GM19025 (cell line): ENCODE results near the gene TNRC6A.
"Not testable (repeated sequence)": the region's sequence is repeated elsewhere in the genome, so short reads cannot be mapped to it uniquely, and the experiment has no call there.

Source experiments
- ATAC-seq: cut with Tn5 transposase; IDR thresholded peaks from one replicate; pipeline ENCODE4 v1.9.1; 2021; ENCODE audit warnings: mild to moderate bottlenecking, low read depth, moderate library complexity; ENCODE audit not compliant: unreplicated experiment

TNRC6A gene

DNA sequence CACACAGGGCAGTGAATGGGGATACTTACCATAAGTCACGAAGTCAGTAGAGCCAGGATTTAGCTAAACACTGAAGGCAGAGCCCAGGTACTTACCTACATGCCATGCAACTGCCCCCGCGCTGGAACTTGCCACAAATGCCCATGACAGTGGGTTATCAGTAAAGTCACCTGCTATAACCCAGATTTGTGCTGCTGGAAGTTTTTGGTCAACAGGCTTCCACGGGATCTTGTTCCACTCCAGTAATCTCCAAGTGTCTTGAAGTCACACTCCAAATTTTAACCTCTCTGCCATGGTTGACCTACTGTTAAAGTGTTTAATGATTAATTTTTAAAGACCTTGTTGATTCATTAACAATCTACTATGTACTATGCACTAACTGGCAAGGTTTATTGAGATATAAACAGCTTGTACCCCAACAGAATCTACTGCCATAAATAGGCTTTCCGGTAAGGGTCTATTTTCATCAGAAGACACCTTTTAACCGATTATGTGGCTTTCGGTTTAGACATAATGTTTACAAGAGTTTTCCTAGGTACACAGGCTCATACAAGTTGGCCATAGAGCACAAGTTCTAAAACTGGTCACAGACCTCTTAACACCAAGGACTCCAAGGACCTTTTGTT, 110.0 kb downstream of the TNRC6A start:
- no peak for ATAC-seq

DNA sequence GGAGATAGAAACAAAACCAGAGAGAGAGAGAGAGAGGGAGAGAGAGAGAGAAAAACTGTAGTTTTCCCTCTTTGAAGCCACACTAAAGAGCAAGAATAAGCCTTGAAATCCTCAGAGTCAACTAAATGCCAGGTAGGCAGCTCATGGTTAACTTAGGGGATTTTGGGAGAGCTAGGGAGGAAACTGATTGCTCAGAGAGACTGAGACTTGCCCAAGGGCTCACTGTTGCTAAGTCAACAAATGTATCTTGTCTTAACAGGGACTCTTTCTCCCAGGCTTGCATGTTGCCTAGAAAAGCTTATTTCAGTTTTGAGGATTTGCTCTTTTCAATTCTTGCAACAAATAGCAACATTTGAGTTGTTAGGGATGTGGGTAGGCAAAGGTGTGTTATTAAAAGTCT, 111.8 kb downstream of the TNRC6A start:
- no peak for ATAC-seq

DNA sequence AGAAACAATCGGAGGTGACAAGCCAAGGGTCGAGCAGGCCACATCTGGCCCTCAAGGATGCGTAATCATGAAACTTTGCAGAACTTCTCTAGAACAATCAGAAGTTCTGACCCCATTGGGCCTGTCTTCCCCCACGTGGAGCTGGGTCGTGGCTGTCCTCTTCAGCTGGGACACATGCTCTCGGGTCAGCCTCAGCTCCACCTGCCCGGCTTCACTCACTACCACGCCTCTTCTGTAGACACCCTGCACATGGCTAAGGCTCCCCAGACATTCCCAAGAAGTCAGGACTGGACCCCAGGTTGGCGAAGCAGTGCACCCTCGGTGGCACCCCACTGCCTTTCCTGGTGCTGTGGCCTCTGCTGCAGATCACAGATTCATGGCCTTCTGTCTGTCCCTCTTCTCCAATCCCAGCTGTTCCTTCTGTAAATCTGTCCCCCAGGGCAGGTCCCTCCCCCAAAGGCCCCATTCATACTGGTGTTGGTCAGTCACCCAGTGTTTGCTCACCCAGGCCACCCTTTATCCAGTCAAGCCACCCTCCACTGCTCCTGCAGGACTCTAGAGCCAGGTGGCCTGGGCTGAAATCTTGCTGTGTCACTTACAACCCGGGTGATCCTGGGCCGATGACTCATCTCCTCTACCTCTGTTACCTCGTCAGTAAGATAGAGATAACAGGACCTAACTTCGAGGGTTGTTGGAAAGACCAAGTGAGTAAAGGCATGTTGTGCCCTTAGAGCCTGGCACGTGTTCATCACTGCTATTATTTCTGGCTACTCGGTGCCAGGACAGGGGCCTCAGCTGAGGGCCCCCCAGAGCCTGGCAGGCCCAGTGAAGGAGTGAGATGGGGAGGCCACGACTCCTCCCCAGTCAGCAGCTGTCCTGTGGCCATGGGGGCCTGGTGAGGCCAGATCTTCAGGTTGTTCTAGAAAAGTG, 114.9 kb downstream of the TNRC6A start:
- no peak for ATAC-seq

DNA sequence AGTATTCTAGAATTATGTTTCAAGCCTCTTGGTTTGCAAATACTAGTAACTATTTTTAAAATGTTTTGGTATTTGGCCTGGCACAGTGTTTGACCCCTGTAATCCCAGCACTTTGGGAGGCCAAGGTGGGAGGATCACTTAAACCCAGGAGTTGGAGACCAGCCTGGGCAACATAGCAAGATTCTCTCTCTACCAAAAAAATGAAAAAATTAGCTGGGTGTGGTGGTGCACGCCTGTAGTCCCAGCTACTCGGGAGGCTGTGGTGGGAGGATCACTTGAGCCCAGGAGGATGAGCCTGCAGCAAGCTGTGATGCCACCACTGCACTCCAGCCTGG, 115.5 kb downstream of the TNRC6A start:
- ATAC-seq: not testable (repeated sequence)

DNA sequence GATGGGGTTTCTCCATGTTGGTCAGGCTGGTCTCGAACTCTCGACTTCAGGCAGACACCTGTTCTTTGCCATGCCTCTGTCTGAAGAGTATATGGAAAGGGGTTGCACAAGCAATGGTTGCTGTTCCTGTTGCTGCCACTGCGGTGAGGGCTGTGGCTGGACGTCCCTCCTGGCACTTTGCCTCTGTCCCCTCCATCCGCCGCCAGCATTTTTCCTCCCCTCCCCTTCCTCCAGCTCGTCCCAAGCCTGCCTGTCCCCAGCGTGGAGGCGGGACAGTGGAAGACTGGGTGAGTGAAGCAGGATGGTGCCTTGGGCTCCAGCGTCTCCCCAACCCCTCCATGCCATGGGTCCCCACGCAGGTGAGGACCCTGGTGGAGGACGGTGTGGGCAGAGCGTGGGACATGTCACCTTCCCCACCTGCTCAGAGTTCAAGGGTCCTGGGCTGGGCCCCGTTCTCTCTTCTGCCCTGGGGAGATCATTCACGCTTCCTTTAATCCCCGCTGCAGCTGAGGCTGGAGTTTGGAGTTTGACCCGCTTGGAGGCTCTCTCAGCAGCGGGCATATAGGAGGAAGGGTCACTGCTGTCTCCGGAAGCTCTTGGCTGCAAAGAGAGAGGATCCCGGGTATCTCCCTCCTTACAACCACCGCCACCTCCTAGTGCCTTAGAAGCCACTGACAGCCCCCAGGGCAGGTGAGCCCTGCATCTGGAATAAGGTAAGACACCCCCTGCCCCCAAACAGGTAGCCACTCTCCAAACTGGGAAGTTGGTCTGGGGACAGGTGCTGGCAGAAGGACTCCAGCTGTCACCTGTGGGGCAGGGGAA, 116.5 kb downstream of the TNRC6A start, which contains the start of gene SLC5A11:
Gene SLC5A11 (plus strand): TSS at position 238 of the 822 bp plus-strand sequence. CDS start 12,681 bp downstream, outside the sequence.
- ATAC-seq: no peak

DNA sequence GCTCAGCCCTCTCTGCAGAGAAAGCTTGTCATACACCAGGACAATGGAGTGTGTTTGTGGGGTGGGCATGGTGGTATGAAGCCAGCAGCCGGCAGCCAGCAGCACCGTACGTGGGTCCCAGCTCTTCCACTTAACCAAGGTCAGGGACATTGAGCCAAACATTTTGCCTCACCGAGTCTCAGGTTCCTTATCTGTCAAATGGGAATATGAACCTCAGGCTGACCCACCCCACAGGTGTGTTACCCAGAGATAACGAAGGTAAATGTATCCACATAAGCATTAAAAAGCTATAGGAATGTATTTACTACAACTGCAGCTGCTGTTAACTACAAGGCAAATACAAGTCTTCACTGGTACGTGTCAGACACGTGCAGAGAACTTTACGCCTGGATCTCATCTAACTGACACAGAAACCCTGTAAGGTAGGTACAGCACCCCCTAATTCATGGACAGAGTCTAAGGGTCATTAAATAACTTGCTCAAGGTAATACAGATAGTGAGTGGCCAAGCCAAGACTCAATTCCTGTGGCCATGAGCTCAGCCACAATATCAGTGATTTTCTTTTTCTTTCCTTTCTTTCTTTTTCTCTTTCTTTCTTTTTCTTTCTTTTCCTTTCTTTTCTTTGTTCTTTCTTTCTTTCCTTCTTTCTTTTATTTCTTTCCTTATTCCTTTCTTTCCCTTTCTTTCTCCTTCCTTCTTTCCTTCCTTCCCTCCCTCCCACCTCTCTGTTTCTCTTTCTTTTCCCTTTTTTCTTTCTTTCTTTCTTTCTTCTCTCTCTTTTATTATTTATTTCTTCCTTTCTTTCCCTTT, 117.3 kb downstream of the TNRC6A start:
- ATAC-seq: no peak

DNA sequence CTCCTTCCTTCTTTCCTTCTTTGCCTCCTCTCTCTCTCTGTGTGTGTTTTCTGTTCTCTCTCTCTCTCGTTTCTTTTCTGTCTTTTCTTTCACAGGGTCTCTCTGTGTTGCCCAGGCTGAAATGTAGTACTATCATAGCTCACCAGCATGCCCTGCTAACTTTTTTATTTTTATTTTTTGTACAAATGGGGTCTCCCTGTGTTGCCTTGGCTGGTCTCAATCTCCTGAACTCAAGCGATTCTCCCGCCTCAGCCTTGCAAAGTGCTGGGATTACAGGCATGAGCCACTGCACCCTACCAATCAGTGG, 117.9 kb downstream of the TNRC6A start:
- no peak for ATAC-seq

DNA sequence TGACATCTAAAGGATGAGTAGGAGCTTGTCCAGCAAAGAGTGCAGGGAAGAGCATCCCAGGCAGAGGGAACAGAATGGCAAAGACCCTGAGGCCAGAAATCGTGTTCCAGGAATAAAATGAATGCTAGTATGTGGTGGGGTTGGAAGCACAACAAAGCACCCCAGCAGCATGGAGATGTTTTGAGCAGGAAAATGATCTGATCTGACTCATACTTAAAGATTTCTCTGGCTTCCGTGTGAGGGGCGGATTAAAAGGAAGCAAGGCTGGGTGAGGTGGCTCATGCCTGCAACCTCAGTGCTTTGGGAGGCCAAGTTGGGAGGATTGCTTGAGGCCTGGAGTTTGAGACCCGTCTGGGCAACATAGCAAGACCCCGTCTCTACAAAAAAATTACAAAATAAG, 118.6 kb downstream of the TNRC6A start:
- ATAC-seq: no peak

DNA sequence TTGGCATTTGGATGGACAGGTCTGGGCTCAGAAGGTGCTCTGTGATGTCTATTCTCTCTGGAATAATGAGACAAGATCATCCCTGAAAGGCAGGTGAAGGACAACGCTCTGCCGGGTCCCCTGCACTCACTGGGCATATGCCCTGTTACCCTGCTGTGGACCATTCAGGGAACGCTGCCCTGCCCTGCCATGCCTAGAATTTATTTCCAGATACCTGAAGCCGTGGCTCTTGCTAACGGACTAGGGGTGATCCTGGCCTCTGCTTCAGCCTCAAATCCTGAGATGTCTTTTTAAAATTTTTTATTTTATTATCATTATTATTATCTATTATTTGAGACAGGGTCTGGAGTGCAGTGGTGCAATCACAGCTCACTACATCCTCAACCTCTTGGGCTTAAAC, 120.2 kb downstream of the TNRC6A start:
- no peak for ATAC-seq

DNA sequence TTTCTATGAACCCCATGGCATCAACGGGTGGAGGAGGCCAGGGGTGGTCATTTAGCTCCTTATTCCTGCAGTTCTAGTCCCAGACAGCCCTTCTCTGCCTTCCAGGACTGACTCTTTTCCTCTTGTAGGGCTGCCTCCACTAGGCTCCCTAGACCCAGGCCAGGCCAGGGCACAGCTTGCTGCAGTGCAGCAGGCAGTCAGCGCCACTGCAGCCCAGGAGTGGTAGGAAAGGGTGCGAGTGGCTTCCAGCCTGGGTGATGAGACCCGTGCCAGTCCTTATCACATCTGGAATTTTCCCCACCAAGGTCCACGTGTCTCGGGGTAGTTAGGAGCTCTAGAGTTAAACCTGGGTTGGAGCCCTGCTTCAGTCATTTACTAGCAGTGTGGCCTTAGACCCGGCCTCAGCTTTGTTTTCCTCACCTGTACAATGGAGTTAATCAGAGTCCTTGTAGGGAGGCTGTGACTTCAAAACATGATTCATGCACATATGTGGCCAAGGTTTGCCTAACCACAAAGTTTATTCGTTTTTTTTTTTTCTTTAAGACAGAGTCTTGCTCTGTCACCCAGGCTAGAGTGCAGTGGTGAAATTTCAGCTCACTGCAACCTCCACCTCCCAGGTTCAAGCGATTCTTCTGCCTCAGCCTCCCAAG, 121.0 kb downstream of the TNRC6A start:
- ATAC-seq: no peak

DNA sequence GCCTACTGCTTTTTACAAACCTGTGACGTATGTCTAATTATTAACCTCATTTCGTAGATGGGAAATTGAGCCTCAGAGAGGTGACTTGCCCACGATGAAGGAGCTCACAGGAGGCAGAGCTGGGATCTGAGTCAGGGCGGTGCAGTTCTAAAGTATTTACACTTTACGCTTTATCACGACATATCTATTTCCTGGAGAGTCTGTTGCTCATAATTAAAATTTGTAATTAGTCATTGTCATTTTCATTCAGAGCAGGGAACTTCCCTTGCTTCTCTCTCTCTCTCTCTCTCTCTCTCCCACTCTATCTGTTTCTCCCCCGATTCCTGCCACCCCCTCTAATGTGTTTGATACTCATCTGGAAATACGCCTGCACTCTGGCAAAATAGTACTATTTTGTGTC, 122.2 kb downstream of the TNRC6A start:
- ATAC-seq: no peak

DNA sequence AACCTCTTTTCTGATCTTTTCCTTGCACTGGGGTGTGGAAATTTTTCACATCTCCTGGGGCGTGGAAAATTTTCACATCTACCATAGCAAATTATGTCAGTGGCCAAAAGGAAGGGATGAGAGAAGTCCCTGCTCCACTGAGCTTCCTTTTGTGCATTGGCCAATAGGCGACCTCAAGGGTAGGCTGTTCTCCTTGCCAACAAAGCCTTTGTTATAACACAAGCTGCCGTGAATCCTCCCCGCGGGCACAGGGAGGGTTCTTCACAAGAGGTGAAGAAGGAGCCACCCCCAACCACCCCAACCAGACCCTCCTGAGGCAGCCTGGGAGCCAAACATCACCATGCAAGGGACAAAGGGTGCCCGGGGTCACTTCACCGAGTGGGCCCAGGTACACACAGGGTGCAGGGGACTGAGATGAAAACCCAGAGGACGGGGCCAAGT, 122.8 kb downstream of the TNRC6A start:
- ATAC-seq: no peak

DNA sequence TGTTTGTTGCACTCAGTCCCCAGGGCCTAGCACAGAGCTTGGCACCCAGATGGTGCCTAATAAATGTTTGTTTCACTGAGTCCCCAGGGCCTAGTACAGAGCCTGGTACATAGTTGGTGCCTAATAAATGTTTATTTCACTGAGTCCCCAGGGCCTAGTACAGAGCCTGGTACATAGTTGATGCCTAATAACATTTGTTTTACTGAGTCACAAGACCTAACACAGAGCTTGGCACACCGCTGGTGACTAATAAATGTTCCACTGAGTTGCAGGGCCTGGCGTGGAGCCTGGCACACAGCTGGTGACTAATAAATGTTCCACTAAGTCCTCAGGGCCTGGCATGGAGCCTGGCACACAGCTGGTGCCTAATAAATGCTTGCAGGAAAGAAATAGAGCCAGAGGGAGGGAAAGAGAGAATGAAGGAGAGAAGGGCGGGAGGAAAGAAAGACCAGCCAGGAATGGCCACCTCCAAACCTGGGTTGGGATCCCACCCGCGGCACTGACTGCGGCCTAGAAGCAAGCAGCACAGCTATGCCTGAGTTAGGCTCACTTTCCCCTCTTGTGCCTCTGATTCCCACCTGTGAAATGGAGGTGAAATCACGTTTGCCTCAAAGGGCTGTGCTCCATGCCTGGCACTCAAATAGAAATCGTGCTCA, 123.8 kb downstream of the TNRC6A start:
- ATAC-seq: no peak

DNA sequence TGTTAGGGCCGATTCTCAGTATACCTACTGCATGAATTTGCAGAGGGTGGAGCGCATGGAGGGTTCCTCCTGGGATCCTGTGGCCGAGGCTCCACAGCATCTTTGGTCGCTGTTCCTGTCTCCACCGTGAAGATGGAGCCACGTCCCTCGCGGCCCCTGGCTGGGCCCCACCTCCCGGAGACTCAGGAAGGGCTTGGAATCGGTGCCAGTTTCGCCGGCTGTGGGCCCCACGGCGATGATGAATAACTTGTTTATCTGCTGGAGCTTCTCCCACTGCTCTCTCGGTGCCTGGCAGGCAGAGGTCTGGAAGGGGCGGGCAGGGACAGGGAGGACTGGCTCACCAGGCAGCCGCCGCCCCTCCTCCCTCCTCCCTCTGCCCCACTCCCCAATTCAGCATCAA, 124.4 kb downstream of the TNRC6A start:
- no peak for ATAC-seq

DNA sequence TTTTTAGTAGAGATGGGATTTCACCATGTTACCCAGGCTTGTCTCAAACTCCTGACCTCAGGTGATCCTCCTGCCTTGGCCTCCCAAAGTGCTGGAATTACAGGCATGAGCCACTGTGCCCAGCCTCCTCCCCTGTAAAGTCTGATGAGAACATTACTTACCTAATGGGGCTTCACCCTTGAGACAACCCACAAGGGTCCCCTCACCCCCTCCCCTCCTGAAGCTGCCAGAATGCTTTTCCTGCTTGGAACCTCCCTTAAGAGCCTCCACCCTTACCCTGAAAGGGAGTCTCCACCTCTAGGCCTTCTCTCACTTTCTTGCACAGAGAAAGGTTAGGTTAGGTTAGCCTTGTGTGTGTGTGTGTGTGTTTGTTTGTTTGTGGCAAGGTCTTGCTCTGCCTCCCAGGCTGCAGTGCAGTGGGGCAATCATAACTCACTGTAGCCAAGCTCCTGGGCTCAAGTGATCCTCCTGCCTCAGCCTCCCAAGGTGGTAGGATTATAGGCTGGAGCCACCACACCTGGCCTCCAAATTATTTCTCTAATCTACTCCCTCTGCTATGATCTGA, 125.2 kb downstream of the TNRC6A start:
- ATAC-seq: no peak

DNA sequence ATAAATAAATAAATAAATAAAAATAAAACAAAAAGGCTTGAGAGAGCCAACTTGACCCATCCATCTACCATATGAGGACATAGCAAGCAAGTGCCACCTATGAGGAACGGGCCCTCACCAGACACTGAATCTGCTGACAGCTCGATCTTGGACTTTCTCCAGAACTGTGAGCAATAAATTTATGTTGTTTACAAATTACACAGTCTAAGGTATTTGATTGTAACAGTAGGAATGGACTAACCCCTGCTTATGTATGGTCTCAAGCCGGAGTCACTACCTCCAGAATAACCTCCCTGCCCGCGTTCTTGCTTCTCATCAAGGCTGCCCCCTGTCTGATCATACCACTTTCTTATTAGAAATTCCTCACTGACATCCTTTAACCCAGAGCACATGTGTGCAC, 126.2 kb downstream of the TNRC6A start:
- no peak for ATAC-seq

DNA sequence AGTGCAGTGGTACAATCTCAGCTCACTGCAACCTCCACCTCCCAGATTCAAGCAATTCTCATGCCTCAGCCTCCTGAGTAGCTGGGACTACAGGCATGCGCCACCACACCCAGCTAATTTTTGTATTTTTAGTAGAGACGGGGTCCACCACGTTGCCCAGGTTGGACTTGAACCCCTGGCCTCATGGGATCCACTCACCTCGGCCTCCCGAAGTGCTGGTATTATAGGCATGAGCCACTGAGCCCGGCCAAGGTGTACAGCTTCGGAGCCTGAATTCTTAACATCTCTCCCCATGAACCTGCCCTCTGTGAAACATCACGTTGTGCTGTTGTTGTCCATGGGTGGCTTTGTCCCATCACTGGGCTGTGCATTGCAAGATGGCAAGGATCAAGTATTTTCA, 127.4 kb downstream of the TNRC6A start:
- ATAC-seq: not testable (repeated sequence)

DNA sequence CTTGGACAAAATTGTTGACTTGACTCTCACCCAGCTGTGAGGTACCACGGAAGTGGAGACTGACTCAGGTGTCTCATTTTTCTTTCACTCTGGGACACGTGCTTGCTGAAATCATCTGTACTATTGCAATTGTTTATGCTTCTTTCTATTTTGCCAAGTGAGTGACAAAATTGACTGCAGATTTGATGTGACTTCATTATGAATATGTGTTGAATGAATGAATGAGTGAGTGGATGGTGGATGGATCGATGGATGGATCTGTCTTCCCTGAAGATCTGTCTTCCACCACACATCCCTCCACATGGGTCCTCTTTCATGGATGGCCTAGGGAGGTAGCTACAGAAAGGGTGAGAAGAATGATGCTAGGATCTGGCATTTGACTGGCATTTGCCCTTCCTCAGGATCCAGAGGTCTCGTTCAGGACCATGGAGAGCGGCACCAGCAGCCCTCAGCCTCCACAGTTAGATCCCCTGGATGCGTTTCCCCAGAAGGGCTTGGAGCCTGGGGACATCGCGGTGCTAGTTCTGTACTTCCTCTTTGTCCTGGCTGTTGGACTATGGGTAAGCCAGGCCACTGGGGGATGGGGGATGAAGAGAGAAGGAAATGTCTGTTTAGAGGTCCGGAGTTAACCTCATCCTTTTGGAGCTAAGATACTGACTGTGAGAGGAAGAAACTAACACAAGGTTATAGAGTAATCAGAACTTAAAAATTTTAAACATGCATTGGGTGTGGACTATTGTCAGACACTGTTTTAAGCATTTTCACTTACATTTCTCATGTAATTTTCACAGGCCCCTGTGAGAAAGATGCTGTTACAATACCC, 129.0 kb downstream of the TNRC6A start:
- no peak for ATAC-seq
